Measurements from ENCODE around the gene GPR89A.
"Not testable (repeated sequence)": the region's sequence is repeated elsewhere in the genome, so short reads cannot be mapped to it uniquely, and the experiment has no call there.

GPR89A gene

DNA sequence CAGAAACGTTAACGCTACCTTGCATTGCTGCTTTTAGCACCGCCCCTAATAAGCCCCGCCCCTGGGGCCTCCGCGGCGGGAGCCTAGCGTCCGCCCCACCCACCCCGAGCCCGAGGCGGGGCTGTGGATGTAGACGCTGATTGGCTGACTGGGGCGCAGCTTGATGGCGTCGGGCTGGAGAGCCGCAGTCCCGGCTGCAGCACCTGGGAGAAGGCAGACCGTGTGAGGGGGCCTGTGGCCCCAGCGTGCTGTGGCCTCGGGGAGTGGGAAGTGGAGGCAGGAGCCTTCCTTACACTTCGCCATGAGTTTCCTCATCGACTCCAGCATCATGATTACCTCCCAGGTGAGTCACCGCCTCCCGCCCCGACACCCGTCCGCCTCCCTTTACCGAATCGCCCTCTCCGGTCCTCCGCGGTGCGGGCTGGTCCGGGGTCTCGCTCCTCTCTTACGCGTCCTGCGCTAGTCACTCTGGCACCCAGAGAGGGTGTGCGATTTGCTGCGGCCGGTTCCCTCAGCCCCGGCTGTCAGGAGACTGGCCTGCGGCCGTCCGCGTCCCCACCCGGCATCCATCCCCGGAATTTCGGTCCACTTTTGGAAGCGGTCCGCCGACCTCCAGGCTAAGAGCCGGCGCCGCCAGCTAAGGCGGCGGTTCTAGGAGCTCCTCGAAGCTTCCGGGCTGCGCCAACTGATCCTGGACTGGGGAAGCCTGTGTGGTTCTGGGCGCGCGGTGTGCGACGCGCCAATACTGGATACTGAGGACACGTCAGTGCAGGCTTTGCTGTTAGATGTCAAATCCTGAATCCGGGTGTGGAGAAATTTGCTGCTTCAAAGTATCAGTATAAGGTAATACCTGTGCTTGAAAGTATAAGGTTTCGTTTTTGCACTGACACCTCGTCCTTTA lies at the start of gene GPR89A:
Gene GPR89A (plus strand): TSS at position 156 of the 901 bp plus-strand sequence. CDS start 146 bp downstream, at position 302.
- peak; percentile 93 for DNase-seq (ENCODE audit: low read depth)

DNA sequence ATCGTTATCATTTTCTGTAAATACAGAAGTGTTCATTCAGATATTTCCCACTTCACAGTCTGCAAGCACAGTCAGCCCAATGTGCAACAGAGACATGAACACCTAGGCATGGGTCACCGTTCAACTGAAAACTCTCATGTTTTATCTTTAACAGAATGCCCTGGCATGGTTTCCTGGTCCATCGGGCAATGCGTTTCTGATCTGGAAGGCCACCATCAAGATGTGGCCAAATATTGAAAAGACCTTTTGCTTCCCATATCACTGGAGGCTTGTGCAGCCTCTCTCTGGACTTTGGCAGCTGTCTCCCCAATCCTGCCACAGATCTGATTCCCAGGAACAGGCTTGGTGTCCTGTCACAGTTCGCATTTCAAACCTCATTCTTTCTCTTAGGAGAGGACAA lies 21.0 kb upstream of the GPR89A start:
- not testable (repeated sequence) for DNase-seq (ENCODE audit: low read depth)

DNA sequence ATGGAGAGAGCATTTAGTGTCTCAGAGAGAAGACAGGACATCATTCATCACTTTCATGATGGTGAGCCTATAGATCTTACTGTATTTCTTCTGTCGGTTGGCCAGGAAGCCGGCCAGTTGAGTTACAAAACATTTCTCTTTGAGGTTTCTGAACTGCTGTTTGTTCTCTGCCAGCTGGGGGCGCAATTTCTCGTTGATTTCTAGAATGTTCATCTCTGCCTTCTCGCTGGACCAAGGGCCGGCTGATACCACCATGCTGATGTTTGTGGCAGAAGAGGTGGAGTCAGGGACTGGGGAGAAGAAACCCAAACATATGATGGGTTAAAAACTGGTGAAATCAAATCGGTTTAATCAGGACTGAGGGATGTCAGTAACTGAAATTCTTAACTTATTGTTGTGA lies 17.0 kb upstream of the GPR89A start:
- DNase-seq (ENCODE audit: low read depth): not testable (repeated sequence)

GRCh38 chr1:145592347-145592746 lies 15.4 kb upstream of the GPR89A start:
- DNase-seq (ENCODE audit: low read depth): not testable (repeated sequence)

GRCh38 chr1:145595421-145595820 lies 12.4 kb upstream of the GPR89A start:
- DNase-seq (ENCODE audit: low read depth): not testable (repeated sequence)

- not testable (repeated sequence) for DNase-seq (ENCODE audit: low read depth)
Observed at GRCh38 chr1:145596236-145596635, 11.6 kb upstream of the GPR89A start.

GRCh38 chr1:145599426-145599825 lies 8.4 kb upstream of the GPR89A start:
- not testable (repeated sequence) for DNase-seq (ENCODE audit: low read depth)

DNA sequence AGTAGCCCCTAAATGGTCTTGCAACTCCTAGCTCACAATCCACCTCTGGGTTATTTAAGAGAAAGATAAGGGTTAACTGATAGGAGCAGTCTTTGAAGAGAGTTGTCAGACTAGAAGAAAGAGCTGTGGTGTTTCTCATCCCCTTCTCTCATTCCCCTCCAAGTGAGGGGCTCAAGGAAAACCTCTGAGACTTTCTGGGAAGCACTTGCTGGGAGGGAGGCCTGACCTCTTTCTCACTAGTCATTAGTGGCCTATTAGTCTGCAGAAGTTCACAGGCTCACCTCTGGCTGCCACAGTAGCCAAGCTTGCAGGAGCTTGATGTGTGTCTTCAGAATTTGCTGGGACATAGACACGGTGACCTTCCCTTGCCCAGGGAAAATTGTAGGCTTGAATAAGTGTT lies 6.2 kb upstream of the GPR89A start:
- DNase-seq (ENCODE audit: low read depth): no peak

DNA sequence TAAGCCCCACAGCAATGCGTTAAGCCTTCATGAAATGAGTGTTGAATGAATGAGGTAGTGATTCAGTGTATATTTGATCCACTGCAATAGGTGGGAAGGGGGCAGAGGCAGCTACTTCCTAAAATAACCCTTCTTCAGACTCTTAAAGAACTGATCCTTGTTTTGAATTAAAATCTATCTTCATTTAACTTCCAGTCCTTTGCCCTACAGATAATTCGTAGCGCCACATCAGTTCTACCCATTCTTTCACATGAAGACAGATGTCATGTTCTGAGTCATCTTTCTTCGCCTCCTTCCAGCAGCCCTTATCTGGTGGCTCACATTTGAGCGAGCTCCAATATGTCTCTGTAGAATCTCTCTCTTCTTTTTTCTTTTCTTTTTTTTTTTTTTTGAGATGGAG lies 948 bp upstream of the GPR89A start:
- not testable (repeated sequence) for DNase-seq (ENCODE audit: low read depth)

DNA sequence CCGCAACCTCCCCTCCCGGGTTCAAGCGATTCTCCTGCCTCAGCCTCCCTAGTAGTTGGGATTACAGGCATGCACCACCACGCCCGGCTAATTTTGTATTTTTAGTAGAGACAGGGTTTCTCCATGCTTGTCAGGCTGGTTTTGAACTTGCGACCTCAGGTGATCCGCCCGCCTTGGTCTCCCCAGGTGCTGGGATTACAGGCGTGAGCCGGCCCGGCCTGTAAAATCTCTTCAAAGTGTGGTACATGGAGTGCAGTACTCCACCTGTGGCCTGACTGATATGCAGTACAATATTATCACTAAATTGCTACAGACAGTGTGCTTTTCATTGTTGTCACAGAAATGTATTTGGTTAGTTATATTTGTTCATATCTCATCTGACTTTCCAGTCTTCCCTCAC lies 499 bp upstream of the GPR89A start:
- not testable (repeated sequence) for DNase-seq (ENCODE audit: low read depth)

- DNase-seq (ENCODE audit: low read depth): not testable (repeated sequence)
Observed at GRCh38 chr1:145610744-145611143, 3.0 kb downstream of the GPR89A start.

GRCh38 chr1:145620073-145620472 lies 12.3 kb downstream of the GPR89A start:
- not testable (repeated sequence) for DNase-seq (ENCODE audit: low read depth)

DNA sequence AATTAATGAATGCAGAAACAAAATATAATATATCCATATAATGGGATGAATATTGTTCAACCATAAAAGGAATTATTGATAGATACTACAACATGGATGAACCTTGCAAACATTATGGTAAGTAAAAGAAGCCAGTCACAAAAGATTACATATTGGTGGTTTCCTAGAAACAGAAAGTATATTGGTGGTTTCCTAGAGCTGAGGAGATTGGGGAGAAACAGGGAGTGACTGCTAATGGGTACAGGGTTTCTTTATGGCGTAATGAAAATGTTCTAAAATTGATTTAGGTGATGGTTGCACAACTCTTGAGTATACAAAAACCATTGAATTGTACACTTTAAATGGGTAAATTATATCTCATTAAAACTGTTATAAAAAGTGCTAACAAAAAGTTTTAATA lies 14.4 kb downstream of the GPR89A start:
- DNase-seq (ENCODE audit: low read depth): not testable (repeated sequence)

- not testable (repeated sequence) for DNase-seq (ENCODE audit: low read depth)
Observed at GRCh38 chr1:145636237-145636636, 28.4 kb downstream of the GPR89A start.

- DNase-seq (ENCODE audit: low read depth): not testable (repeated sequence)
Observed at GRCh38 chr1:145641886-145642285, 34.1 kb downstream of the GPR89A start.

- not testable (repeated sequence) for DNase-seq (ENCODE audit: low read depth)
Observed at GRCh38 chr1:145643990-145644389, 36.2 kb downstream of the GPR89A start.

DNA sequence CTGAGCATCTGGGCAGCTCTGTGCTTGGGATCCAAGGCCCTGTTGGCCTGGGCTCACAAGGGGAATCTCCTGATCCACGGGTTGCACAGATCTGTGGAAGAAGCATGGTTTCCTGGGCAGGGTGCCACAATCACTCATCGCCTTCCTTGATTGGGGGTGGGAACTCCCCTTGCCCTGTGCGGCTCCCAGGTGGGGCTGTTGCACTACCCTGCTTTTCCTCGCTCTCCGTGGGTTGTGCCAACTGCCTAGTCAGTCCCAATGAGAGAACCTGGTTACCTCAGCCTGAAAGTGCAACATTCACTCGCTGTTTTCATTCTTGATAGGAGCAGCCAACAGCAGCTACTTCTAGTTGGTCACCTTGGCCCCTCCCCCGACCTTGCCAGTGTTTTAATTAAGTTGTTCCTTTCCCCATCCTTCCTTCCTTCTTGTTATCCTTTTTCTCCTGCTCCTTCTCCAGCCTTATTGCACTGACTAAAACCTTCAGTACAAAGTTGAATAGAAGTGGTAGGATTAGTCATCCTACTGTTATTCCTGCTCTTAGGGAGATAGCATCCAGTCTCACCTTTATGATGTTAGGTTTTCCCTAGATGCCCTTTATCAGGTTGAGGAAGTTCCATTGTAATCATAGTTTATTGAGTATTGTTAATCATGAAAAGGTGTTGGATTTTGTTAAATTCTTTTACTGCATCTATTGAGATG lies 48.6 kb downstream of the GPR89A start:
- DNase-seq (ENCODE audit: low read depth): not testable (repeated sequence)

DNA sequence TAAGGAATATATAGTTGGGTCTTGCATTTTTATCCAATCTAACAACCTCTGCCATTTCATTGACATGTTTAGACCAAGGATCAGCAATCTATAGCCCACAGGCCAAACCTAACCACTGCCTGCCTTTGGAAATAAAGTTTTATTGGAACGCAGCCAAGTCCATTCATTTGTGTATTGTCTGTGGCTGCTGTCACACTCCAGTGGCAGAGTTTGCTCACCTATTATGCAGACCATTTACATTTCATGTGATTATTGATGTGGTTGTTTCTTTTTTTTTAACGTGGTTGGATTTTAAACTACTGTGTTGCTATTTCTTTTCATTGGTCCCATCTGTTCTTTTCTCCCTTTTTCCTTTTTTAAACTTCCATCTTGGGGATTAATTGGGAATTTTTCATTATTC lies 54.7 kb downstream of the GPR89A start:
- DNase-seq (ENCODE audit: low read depth): not testable (repeated sequence)

DNA sequence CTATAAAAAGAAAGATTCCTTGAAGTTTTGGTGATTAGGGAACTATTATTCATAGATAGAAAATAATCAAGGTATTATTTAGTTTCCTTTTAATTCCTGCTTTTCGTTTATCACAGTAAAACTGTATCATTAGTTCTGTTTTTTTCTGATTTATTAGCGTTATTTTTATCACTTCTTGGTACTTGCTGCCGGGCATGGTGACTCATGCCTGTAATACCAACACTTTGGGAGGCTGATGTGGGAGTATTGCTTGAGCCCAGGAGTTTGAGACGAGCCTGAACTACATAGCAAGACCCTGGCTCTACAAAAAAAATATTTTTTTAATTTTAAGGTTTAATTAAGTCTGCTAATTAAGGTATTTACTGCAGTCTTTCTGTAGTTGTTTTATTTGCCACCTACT lies 57.2 kb downstream of the GPR89A start:
- DNase-seq (ENCODE audit: low read depth): peak; percentile 42

GRCh38 chr1:145670995-145671745 lies 63.4 kb downstream of the GPR89A start:
- DNase-seq (ENCODE audit: low read depth): not testable (repeated sequence)

DNA sequence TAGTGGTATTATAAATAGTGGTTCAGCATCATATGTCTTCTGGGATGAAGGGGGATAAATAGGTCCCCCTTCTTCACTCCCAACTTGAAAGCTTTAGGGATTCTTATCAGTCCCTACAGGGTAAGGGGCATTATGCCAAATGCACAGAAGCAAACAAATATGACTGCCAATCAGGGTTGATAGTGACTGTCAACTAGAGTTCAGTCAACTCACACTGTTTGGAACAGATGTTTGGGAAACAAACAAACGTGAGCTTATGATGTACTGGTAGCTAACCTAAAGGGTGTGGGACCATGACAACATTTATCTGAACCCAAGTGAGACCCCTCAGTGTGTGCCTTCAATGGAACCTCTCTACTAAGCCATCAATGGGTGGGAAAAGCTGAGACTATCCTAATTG lies 65.4 kb downstream of the GPR89A start:
- not testable (repeated sequence) for DNase-seq (ENCODE audit: low read depth)

DNA sequence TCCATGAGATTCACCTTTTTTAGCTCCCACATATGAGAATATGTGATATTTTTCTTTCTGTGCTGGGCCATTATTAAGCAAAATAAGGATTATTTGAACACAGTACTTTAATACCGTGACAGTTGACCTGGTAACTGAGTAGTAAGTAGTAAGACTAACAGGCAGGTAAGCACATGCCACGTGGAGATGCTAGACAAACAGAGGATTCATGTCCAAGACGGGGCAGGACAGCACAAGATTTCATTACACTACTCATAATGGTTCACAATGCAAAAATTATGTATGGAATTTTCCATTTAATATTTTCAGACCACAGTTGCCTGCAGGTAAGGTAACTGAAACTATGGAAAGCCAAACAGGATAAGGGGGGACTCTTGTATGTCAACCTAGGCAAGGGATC lies 77.1 kb downstream of the GPR89A start:
- DNase-seq (ENCODE audit: low read depth): not testable (repeated sequence)

Measured in iris pigment epithelial cell (primary cell).